Measurements from ENCODE around the gene JAKMIP1.
"Not testable (repeated sequence)": the region's sequence is repeated elsewhere in the genome, so short reads cannot be mapped to it uniquely, and the experiment has no call there.

Gene JAKMIP1

GRCh38 chr4:6028168-6028567, 172.2 kb downstream of the JAKMIP1 start:
- DNase-seq = no peak

GRCh38 chr4:6027392-6027791, 173.0 kb downstream of the JAKMIP1 start:
- no peak for DNase-seq

- no peak for DNase-seq
Measured at GRCh38 chr4:6024313-6024960, 175.9 kb downstream of the JAKMIP1 start.

GRCh38 chr4:6023731-6024130, 176.6 kb downstream of the JAKMIP1 start:
- no peak for DNase-seq

- no peak for DNase-seq
Measured at GRCh38 chr4:6022607-6023288, 177.6 kb downstream of the JAKMIP1 start.

- DNase-seq = no peak
Measured at GRCh38 chr4:6021831-6022606, 178.3 kb downstream of the JAKMIP1 start.

GRCh38 chr4:6020613-6021012, 179.7 kb downstream of the JAKMIP1 start:
- DNase-seq = no peak

- DNase-seq = no peak
Measured at GRCh38 chr4:6019316-6020263, 180.8 kb downstream of the JAKMIP1 start.

- DNase-seq = no peak
Measured at GRCh38 chr4:6018331-6018730, 182.0 kb downstream of the JAKMIP1 start, which contains the start of gene C4orf50. Gene C4orf50, minus strand, starts transcription at chr4:6018431.

- DNase-seq = no peak
Measured at GRCh38 chr4:6017800-6018199, 182.5 kb downstream of the JAKMIP1 start.

GRCh38 chr4:6017030-6017429, 183.3 kb downstream of the JAKMIP1 start:
- DNase-seq = no peak

GRCh38 chr4:6013564-6013963, 186.8 kb downstream of the JAKMIP1 start:
- no peak for DNase-seq

GRCh38 chr4:6012200-6012599, 188.1 kb downstream of the JAKMIP1 start:
- no peak for DNase-seq

GRCh38 chr4:6011686-6012085, 188.7 kb downstream of the JAKMIP1 start:
- no peak for DNase-seq

GRCh38 chr4:6011271-6011671, 189.1 kb downstream of the JAKMIP1 start:
- DNase-seq = no peak

- no peak for DNase-seq
Measured at GRCh38 chr4:6010789-6011188, 189.6 kb downstream of the JAKMIP1 start.

GRCh38 chr4:6009452-6009851, 190.9 kb downstream of the JAKMIP1 start:
- DNase-seq = no peak

- DNase-seq = no peak
Measured at GRCh38 chr4:6008766-6009385, 191.5 kb downstream of the JAKMIP1 start.

GRCh38 chr4:6008092-6008551, 192.2 kb downstream of the JAKMIP1 start:
- DNase-seq = no peak

GRCh38 chr4:6005175-6005574, 195.2 kb downstream of the JAKMIP1 start:
- no peak for DNase-seq

- DNase-seq = not testable (repeated sequence)
Measured at GRCh38 chr4:6003485-6003884, 196.9 kb downstream of the JAKMIP1 start.

- DNase-seq = no peak
Measured at GRCh38 chr4:6002926-6003325, 197.4 kb downstream of the JAKMIP1 start.
